Rectal smooth muscle tissue (tissue), 1 donor: ENCODE data around the gene LRCOL1.

Experiments
- H3K27ac ChIP-seq: one replicate; pipeline ENCODE4 v1.7.0; 2013; ENCODE audit warnings: low read depth, low read length, inconsistent platforms
- H3K27me3 ChIP-seq: one replicate; pipeline ENCODE4 v1.7.0; 2013; ENCODE audit warnings: low read length; ENCODE audit not compliant: control insufficient read depth, insufficient read depth
- H3K36me3 ChIP-seq: one replicate; pipeline ENCODE4 v1.7.0; 2013; ENCODE audit warnings: low read length; ENCODE audit not compliant: control insufficient read depth, insufficient read depth
- H3K4me1 ChIP-seq: one replicate; pipeline ENCODE4 v1.7.0; 2013; ENCODE audit warnings: low read length; ENCODE audit not compliant: control insufficient read depth, insufficient read depth
- H3K4me3 ChIP-seq: one replicate; pipeline ENCODE4 v1.7.0; 2013; ENCODE audit warnings: low read length
- H3K9ac ChIP-seq: one replicate; pipeline ENCODE4 v1.7.0; 2013; ENCODE audit warnings: low read length

The LRCOL1 gene

DNA sequence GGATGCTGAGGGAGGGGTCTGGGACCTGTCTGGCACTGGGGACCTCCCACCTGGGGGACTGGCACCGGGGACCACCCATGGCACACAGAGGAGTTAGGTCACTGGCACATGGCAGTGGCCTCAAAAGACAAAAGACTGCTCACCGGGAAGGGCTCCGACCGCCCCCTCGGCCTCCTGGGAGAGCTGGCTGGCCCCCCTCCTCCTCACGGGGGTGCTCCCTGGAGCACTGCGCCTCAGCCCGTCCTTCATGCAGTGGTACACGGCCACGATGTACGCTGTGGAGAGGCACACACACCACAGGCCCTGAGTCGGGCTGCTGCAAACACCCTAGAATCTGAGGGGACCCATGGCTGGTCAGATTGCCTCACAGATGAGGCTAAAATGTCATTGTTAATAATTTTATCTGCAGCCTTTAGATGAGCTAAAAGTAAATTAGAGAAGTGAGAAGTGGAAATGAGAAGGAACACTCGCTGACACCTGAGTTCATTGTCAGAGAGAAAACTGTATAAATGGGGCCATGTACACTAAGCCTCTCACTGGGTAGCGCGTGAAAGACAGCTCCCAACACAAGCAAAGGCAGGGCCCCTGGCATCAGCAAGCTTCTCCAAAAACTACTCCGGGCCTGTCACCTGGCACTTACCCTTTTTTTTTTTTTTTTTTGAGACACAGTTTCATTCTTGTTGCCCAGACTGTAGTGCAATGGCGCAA lies 22.3 kb upstream of the LRCOL1 start:
- H3K36me3 ChIP-seq: peaks cover 40% of the 10 kb centered on the region
- H3K27ac ChIP-seq: no peak overlapping the region
- no peak overlapping the region for H3K4me3 ChIP-seq
- H3K27me3 ChIP-seq: no peaks in the 10 kb centered on the region
- no peaks in the 10 kb centered on the region for H3K4me1 ChIP-seq
- H3K9ac ChIP-seq: no peak overlapping the region

DNA sequence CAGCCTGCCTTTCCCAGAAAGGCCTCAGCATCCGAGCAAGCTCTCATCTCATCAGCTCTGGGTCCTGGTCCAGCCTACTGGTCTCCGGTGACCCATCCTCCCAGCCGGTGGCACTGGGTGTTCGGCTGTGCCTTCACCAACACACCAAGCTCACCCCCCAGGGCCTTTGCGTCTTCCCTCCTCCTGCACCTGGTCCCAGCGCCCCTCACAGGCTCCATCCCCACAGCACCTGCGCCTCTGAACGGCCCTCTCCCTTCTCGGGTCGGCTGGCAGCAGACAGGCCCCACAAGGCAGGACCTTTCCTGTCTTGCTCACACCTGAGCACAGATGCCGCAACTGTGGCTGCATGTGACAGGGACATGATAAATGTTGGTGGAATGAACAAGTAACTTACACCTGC lies 21.3 kb upstream of the LRCOL1 start:
- Histone ChIP-seq H3K27me3 (no peaks in the 10 kb centered on the region), H3K36me3 (peaks cover 35% of the 10 kb centered on the region), H3K27ac (no peak overlapping the region), H3K9ac (no peak overlapping the region), H3K4me3 (no peak overlapping the region), H3K4me1 (no peaks in the 10 kb centered on the region)

- H3K4me1 ChIP-seq: no peaks in the 10 kb centered on the region
- H3K4me3 ChIP-seq: no peak overlapping the region
- H3K9ac ChIP-seq: no peak overlapping the region
- no peaks in the 10 kb centered on the region for H3K27me3 ChIP-seq
- H3K27ac ChIP-seq: no peak overlapping the region
- H3K36me3 ChIP-seq: peaks cover 32% of the 10 kb centered on the region
These were observed 20.3 kb upstream of the LRCOL1 start for GRCh38 chr12:132630672-132631071.

GRCh38 chr12:132629330-132629729 lies 18.9 kb upstream of the LRCOL1 start:
- Histone ChIP-seq H3K36me3 (peaks cover 31% of the 10 kb centered on the region), H3K27ac (no peak overlapping the region), H3K27me3 (no peaks in the 10 kb centered on the region), H3K4me1 (no peaks in the 10 kb centered on the region), H3K9ac (no peak overlapping the region), H3K4me3 (no peak overlapping the region)

- no peaks in the 10 kb centered on the region for H3K27me3 ChIP-seq
These were observed 15.5 kb upstream of the LRCOL1 start for GRCh38 chr12:132625731-132626430.

DNA sequence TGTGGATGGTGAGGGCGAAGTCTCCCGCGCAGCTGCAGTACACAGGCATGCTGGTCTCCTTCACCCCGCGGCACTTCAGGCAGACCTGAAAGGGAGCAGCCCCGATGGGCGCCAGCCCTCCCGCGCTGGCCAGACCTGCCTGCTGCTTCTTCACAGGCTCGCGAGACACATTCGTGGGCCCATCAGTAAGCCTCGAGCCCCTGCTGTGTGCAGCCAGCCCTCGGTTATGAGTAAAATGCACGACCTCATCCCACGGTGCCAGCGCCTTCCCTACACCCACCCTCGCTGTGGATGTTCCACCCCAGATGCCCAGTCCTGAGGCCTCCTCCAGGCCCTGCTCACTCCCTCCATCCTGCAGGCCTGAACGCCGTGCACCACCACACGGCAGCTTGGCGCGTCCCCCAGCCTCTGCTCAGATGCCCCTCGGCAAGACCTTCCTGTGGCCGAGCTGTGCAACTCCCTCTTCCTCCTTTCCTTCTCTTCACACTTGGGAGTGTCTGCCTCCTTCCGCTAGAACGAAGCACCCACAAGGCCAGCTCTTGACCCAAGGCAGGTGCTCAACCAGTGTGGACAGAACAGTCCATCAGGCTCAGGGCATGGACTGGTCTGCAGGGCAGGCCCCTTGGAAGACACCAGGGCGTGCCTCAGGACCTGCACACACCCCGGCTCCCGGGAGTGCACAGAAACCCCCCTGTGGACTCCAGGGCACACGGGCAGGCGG lies 14.7 kb upstream of the LRCOL1 start:
- no peaks in the 10 kb centered on the region for H3K27me3 ChIP-seq
- H3K36me3 ChIP-seq: peaks cover 11% of the 10 kb centered on the region
- no peak overlapping the region for H3K4me3 ChIP-seq
- H3K9ac ChIP-seq: no peak overlapping the region
- no peak overlapping the region for H3K27ac ChIP-seq
- H3K4me1 ChIP-seq: no peaks in the 10 kb centered on the region

More at GRCh38 chr12:132625731-132626430, 15.5 kb upstream of the LRCOL1 start:
- H3K36me3 ChIP-seq: peaks cover 11% of the 10 kb centered on the region
- no peaks in the 10 kb centered on the region for H3K4me1 ChIP-seq
- no peak overlapping the region for H3K27ac ChIP-seq
- no peak overlapping the region for H3K4me3 ChIP-seq
- H3K9ac ChIP-seq: no peak overlapping the region

DNA sequence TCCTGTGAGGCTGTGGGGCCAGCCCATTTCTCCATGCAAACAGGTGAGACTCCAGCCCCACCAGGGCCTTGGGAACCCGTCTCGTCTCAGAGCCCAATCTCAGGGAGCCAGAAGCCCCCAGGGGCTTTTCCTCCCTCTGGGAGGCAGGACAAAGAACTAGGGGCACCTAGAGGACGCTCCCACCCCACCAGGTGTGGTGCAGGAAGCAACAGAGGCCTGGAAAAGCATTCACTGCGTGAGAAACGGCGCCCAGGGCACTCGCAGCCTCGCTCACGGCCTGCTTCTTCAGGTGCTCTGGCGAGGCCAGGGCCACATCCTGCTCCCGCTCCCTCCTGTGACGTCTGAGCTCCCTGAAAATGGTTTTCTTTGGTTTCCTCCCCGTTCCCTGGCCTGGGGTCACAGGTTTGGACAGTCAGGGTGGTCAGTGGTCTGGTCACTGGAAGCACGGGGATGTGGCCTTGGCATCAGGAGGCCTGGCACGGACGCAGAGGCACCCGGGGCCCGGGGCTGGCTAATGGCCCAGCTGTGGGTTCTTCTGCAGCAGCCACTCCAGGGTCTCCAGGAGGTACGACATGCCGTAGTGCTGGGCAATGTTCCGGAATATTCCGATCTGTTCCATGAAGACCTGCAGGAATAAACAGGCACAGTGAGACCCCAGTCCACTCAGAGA lies 13.9 kb upstream of the LRCOL1 start:
- Histone ChIP-seq H3K4me3 (no peak overlapping the region), H3K9ac (no peak overlapping the region), H3K27me3 (no peaks in the 10 kb centered on the region), H3K4me1 (no peaks in the 10 kb centered on the region), H3K36me3 (peaks cover 11% of the 10 kb centered on the region), H3K27ac (no peak overlapping the region)

DNA sequence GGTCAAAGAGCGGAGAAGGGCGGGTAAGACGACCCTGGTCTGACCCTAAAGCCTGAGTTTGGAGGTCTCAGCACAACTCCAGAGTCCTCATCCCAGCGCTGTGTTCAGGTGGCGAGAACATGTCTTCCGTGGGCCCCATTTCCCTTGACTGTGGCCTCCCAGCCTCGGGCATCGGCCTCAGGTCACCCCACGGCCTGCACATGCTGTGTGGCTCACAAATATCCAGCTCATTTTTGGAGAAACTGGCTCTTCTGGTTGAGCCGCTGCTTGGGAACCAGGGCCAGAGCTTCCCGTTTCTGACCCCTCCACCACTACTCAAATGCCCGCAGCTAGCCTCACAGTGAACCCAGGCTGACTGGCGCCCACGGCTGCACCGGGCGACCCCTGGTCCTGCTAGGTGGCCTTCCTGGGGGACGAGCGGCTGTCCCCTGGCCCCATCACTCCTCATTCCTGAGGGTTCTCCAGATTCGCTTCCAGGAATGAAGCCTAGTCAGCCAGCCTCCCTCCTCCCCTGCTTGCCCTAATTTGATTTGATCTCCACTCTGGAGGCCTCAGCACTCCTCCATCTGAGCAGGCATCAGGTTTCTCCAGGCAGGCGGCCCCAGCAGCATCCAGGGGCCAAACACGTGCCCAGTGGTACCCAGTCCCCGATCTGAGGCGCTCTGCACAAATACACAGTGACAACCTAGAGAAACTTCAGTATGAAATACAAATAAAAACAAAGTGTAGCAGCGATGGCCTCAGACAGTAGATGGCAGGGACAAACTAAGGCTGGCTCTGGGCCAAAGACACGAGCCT lies 12.9 kb upstream of the LRCOL1 start:
- no peak overlapping the region for H3K9ac ChIP-seq
- no peaks in the 10 kb centered on the region for H3K27me3 ChIP-seq
- H3K36me3 ChIP-seq: peaks cover 11% of the 10 kb centered on the region
- no peaks in the 10 kb centered on the region for H3K4me1 ChIP-seq
- H3K4me3 ChIP-seq: no peak overlapping the region
- H3K27ac ChIP-seq: no peak overlapping the region

DNA sequence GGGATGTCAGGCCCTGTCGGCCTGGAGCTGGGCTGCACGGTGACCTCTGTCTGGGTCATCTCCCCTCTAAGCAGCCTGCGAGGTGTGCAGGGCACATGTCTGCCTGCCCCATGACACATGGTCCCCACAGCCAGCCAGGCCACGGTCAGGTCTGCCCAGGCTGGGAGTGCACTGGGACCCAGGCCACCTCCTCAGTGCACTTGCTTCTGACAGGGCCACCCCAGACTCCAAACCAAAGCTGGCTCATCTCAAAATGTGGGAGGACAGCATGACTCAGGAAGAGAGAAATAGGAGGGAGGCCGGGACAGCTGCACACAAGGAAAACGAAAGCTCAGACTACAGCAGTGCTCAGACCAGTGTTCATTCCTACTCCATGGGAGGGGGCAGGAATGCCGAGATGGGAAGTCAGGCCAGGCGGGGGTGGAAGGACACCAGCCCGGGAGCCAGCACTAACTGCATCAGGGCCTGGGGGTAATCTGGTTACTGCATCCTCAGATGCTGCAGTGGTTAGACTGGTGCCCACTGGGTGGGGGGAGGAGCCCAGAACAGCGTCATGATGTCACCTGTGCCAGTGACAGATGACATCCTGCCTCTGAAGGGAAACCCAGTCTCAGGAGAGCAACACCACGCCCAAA lies 12.2 kb upstream of the LRCOL1 start:
- H3K27ac ChIP-seq: no peak overlapping the region
- H3K4me3 ChIP-seq: no peak overlapping the region
- H3K27me3 ChIP-seq: no peaks in the 10 kb centered on the region
- H3K36me3 ChIP-seq: peaks cover 11% of the 10 kb centered on the region
- H3K9ac ChIP-seq: no peak overlapping the region
- no peaks in the 10 kb centered on the region for H3K4me1 ChIP-seq

DNA sequence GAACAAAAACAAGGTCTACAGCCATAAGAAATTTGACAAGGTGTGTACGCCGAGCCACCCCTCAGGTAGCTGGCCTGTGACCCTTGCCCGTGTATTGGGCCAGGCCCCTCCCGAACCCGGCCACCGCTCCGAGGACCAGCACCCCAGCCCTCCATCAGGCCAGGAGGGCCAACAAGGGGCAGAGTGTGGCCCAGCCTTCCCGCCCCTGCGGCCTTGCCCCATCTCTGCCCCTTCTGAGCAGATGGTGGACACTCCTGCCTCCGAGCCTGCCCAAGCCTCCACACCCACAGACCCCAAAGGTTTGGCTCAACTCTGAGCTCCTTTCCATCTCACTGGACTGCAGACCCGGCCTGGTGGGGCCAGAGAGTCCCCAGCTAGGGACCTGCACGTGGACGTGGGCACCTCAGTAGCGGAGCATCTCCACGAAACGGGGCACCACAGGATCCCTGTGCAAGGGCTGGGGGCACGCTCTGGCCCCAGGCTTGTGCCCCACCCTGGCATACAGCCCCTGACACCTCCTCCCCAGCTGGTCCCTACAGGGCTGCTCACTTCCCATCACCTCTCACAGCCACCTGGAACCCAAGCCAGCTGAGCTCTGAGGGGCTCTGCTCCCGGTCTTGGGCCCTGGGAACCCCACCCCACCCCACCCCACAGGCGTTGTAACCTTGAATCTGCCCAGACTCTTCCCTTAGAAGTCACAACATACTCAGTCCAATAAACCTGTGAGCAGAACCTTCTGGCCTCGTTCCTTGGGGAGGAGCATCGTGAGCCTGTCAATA lies 11.5 kb upstream of the LRCOL1 start:
- Histone ChIP-seq H3K4me1 (no peaks in the 10 kb centered on the region), H3K4me3 (no peak overlapping the region), H3K9ac (no peak overlapping the region), H3K27ac (no peak overlapping the region), H3K36me3 (peaks cover 11% of the 10 kb centered on the region), H3K27me3 (no peaks in the 10 kb centered on the region)
